Neural cell (in vitro differentiated cells): ENCODE results near the gene ZC3H7A. TPM values are rescaled to one million over a fixed set of nuclear protein-coding genes. Genes with fewer than 3 reads are reported as not detected.
"Not testable (repeated sequence)": the region's sequence is repeated elsewhere in the genome, so short reads cannot be mapped to it uniquely, and the experiment has no call there.

Source experiments
- H2AFZ ChIP-seq: fragments of 200-600, 300-800 bp; sonication (generic), shearing (Covaris generic); 2 replicates; pipeline ENCODE4 v1.6.0; 2014; ENCODE audit warnings: low read depth, mild to moderate bottlenecking, antibody characterized with exemption, low read length, moderate library complexity
- H3F3A ChIP-seq: fragments of 200-600 bp; shearing (Covaris generic); 2 replicates; pipeline ENCODE4 v1.6.1; 2016; ENCODE audit warnings: mild to moderate bottlenecking, moderate library complexity, mixed read lengths, antibody characterized with exemption, low read length; ENCODE audit not compliant: insufficient read depth, poor library complexity, severe bottlenecking
- H3K27ac ChIP-seq: fragments of 200-600, 300-800 bp; sonication (generic), shearing (Covaris generic); 2 replicates; pipeline ENCODE4 v1.5.1; 2014; ENCODE audit warnings: mild to moderate bottlenecking, low read length, moderate library complexity
- H3K27me3 ChIP-seq: fragments of 300-800, 200-600 bp; sonication (generic), shearing (Covaris generic); 2 replicates; pipeline ENCODE4 v1.6.0; 2014; ENCODE audit warnings: mild to moderate bottlenecking, low read depth, low read length, moderate library complexity; ENCODE audit not compliant: insufficient read depth
- H3K36me3 ChIP-seq: fragments of 300-800, 200-600 bp; sonication (generic), shearing (Covaris generic); 2 replicates; pipeline ENCODE4 v1.5.1; 2014; ENCODE audit warnings: mild to moderate bottlenecking, antibody characterized with exemption, low read length, moderate library complexity; ENCODE audit not compliant: insufficient read depth
- H3K4me2 ChIP-seq: fragments of 300-800, 200-600 bp; sonication (generic), shearing (Covaris generic); 2 replicates; pipeline ENCODE4 v1.6.0; 2014; ENCODE audit warnings: mild to moderate bottlenecking, low read length
- H3K4me3 ChIP-seq: fragments of 300-800, 200-600 bp; sonication (generic), shearing (Covaris generic); 2 replicates; pipeline ENCODE4 v1.5.1; 2014; ENCODE audit warnings: mild to moderate bottlenecking, low read length, moderate library complexity
- H3K79me2 ChIP-seq: fragments of 200-600 bp; shearing (Covaris generic); replicated peaks from 2 replicates; pipeline ENCODE4 v1.6.0; 2014; ENCODE audit warnings: mild to moderate bottlenecking, low read length, moderate library complexity; ENCODE audit not compliant: insufficient read depth
- H3K9ac ChIP-seq: fragments of 300-800, 200-600 bp; sonication (generic), shearing (Covaris generic); 2 replicates; pipeline ENCODE4 v1.6.1; 2016; ENCODE audit warnings: mild to moderate bottlenecking, low read length, mixed read lengths
- H3K9me2 ChIP-seq: fragments of 200-600 bp; shearing (Covaris generic); 2 replicates; pipeline ENCODE4 v1.6.1; 2016; ENCODE audit warnings: mild to moderate bottlenecking, low read length, mixed read lengths; ENCODE audit not compliant: insufficient read depth
- H3K9me3 ChIP-seq: fragments of 200-600, 300-800 bp; sonication (generic), shearing (Covaris generic); 2 replicates; pipeline ENCODE4 v1.6.1; 2016; ENCODE audit warnings: mild to moderate bottlenecking, mixed run types, low read length, moderate library complexity, mixed read lengths
- H4K20me1 ChIP-seq: fragments of 200-600 bp; shearing (Covaris generic); 2 replicates; pipeline ENCODE4 v1.6.1; 2016; ENCODE audit warnings: mild to moderate bottlenecking, mixed run types; ENCODE audit not compliant: insufficient read depth
- EP300 ChIP-seq: fragments of 450-650 bp; conservative IDR thresholded peaks from 2 replicates; pipeline ENCODE4 v1.6.1; 2014; ENCODE audit warnings: antibody characterized with exemption, mild to moderate bottlenecking, moderate library complexity; ENCODE audit not compliant: poor library complexity, severe bottlenecking
- EZH2 ChIP-seq: fragments of 200-600, 300-800 bp; shearing (Covaris generic), sonication (generic); IDR thresholded peaks from 2 replicates; pipeline ENCODE4 v1.6.1; 2014; ENCODE audit warnings: antibody characterized with exemption, low read length, borderline replicate concordance, mild to moderate bottlenecking; ENCODE audit not compliant: insufficient read depth, poor library complexity, severe bottlenecking
- MXI1 ChIP-seq: fragments of 450-650 bp; conservative IDR thresholded peaks from 2 replicates; pipeline ENCODE4 v1.6.1; 2014; ENCODE audit warnings: antibody characterized with exemption, mild to moderate bottlenecking; ENCODE audit not compliant: poor library complexity, severe bottlenecking
- POLR2AphosphoS5 ChIP-seq: IDR thresholded peaks from 2 replicates; pipeline ENCODE4 v1.6.1; 2012
- RAD21 ChIP-seq: fragments of 450-650 bp; conservative IDR thresholded peaks from 2 replicates; pipeline ENCODE4 v1.6.1; 2014; ENCODE audit warnings: antibody characterized with exemption, mild to moderate bottlenecking, moderate library complexity
- SMC3 ChIP-seq: fragments of 450-650 bp; conservative IDR thresholded peaks from 2 replicates; pipeline ENCODE4 v1.6.1; 2014; ENCODE audit warnings: antibody characterized with exemption, mild to moderate bottlenecking, moderate library complexity; ENCODE audit not compliant: poor library complexity
- TAF1 ChIP-seq: IDR thresholded peaks from 2 replicates; pipeline ENCODE4 v1.6.1; 2012; ENCODE audit warnings: low read depth
- polyA plus RNA-seq: library from polyadenylated mRNA; depleted of rRNA; stranded (reverse); fragments of >200 nt; gene quantifications from 2 replicates; pipeline ENCODE4 v1.2.3, GENCODE V29; 2014
- TF ChIP-seq, protein P1 (sequence below): IDR thresholded peaks from 2 replicates; pipeline ENCODE4 v1.6.1; 2012; ENCODE audit warnings: borderline replicate concordance
- TF ChIP-seq, protein P2 (sequence below): fragments of 450-650 bp; IDR thresholded peaks from 2 replicates; pipeline ENCODE4 v1.5.1; 2014; ENCODE audit warnings: antibody characterized with exemption, mild to moderate bottlenecking, moderate library complexity; ENCODE audit not compliant: poor library complexity, severe bottlenecking

The ZC3H7A gene
- polyA plus RNA-seq, 1 donor from 2014 or later, result 67.7 TPM

DNA sequence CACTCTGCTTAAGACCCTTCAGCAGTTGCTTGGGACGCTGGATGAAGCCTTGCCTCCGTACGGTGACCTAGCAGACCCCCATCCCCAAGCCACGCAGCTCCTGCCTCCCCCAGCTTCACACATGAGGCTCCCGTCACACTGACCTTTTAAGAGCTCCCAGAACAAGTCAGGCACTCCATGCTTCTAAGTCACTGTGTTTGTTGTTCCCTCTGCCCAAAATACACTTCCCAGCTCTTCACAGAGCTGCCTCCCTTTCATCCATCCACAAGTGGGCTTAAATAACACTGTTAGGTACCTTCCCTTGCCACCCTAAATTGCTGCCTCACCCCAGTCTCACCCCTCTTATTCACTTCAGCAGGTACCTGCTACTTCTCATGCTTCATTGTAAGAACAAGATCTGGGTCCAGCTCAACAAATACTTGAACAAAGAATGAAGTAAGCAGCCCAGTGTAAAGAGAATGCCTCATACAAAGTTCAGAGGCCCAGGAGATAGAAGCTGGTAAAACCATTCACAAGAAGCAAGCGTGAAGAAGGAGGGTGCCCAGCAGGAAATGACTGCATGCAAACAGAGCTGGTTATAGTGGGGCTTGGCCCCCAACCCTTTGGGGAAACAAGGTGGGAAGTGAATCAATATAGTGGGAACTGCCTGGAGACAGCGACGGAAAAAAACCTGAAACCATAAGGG lies 5.8 kb downstream of the ZC3H7A start:
- Histone ChIP-seq H3K4me3 (no peak overlapping the region), H3K9ac (no peak overlapping the region), H3K9me2 (no peaks in the 10 kb centered on the region), H3K79me2 (peaks cover 74% of the 10 kb centered on the region), H3F3A (no peaks in the 10 kb centered on the region), H3K9me3 (no peaks in the 10 kb centered on the region), H3K27me3 (no peaks in the 10 kb centered on the region), H4K20me1 (no peaks in the 10 kb centered on the region), H2AFZ (no peak overlapping the region), H3K4me2 (no peak overlapping the region), H3K27ac (no peak overlapping the region), H3K36me3 (no peaks in the 10 kb centered on the region)
- TF ChIP-seq, protein P1, sequence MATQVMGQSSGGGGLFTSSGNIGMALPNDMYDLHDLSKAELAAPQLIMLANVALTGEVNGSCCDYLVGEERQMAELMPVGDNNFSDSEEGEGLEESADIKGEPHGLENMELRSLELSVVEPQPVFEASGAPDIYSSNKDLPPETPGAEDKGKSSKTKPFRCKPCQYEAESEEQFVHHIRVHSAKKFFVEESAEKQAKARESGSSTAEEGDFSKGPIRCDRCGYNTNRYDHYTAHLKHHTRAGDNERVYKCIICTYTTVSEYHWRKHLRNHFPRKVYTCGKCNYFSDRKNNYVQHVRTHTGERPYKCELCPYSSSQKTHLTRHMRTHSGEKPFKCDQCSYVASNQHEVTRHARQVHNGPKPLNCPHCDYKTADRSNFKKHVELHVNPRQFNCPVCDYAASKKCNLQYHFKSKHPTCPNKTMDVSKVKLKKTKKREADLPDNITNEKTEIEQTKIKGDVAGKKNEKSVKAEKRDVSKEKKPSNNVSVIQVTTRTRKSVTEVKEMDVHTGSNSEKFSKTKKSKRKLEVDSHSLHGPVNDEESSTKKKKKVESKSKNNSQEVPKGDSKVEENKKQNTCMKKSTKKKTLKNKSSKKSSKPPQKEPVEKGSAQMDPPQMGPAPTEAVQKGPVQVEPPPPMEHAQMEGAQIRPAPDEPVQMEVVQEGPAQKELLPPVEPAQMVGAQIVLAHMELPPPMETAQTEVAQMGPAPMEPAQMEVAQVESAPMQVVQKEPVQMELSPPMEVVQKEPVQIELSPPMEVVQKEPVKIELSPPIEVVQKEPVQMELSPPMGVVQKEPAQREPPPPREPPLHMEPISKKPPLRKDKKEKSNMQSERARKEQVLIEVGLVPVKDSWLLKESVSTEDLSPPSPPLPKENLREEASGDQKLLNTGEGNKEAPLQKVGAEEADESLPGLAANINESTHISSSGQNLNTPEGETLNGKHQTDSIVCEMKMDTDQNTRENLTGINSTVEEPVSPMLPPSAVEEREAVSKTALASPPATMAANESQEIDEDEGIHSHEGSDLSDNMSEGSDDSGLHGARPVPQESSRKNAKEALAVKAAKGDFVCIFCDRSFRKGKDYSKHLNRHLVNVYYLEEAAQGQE, result no peak
- no peak for TF ChIP-seq SMC3

- TF ChIP-seq TAF1 (no peak), EZH2 (no peak), MXI1 (no peak), EP300 (no peak), POLR2AphosphoS5 (no peak), RAD21 (no peak), SMC3 (no peak)
- TF ChIP-seq, protein P2, sequence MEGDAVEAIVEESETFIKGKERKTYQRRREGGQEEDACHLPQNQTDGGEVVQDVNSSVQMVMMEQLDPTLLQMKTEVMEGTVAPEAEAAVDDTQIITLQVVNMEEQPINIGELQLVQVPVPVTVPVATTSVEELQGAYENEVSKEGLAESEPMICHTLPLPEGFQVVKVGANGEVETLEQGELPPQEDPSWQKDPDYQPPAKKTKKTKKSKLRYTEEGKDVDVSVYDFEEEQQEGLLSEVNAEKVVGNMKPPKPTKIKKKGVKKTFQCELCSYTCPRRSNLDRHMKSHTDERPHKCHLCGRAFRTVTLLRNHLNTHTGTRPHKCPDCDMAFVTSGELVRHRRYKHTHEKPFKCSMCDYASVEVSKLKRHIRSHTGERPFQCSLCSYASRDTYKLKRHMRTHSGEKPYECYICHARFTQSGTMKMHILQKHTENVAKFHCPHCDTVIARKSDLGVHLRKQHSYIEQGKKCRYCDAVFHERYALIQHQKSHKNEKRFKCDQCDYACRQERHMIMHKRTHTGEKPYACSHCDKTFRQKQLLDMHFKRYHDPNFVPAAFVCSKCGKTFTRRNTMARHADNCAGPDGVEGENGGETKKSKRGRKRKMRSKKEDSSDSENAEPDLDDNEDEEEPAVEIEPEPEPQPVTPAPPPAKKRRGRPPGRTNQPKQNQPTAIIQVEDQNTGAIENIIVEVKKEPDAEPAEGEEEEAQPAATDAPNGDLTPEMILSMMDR, result no peak
- TF ChIP-seq, protein P1, result no peak
- H3K79me2 ChIP-seq, result peaks cover 64% of the 10 kb centered on the region
- H2AFZ ChIP-seq, result no peak overlapping the region
- H3K36me3 ChIP-seq, result no peaks in the 10 kb centered on the region
- no peaks in the 10 kb centered on the region for H3K9me2 ChIP-seq
- H3K4me3 ChIP-seq, result no peak overlapping the region
- H3K9ac ChIP-seq, result no peak overlapping the region
- no peak overlapping the region for H3K4me2 ChIP-seq
- no peaks in the 10 kb centered on the region for H3F3A ChIP-seq
- H4K20me1 ChIP-seq, result no peaks in the 10 kb centered on the region
- H3K9me3 ChIP-seq, result no peaks in the 10 kb centered on the region
- H3K27ac ChIP-seq, result no peak overlapping the region
- no peaks in the 10 kb centered on the region for H3K27me3 ChIP-seq
These were observed 8.1 kb downstream of the ZC3H7A start for GRCh38 chr16:11788914-11789313.

DNA sequence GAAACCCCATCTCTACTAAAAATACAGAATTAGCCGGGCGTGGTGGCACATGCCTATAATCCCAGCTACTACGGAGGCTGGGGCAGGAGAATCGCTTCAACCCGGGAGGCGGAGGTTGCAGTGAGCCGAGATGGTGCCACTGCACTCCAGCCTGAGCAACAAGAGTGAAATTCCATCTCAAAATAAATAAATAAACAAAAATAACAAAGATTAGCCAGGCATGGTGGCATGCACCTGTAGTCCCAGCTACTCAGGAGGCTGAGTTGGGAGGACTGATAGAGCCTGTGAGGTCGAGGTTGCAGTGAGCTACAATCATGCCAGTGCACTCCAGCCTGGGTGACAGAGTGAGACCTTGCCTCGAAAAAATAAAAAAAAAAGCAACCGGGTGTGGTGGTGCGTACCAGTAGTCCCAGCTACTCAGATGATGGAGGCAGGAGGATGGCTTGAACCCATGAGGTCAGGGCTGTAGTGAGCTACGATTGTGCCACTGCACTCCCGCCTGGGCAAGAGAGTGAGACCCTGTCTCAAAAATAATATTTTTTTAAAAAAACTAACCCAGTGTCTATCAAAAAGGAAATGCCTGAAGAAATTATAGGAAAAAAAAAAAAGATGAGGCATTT lies 12.0 kb downstream of the ZC3H7A start:
- not testable (repeated sequence) for H3K27me3 ChIP-seq, H4K20me1 ChIP-seq, H3K4me2 ChIP-seq, H3F3A ChIP-seq, H3K9me3 ChIP-seq, H3K36me3 ChIP-seq, H2AFZ ChIP-seq, H3K4me3 ChIP-seq, H3K9ac ChIP-seq, H3K27ac ChIP-seq, H3K9me2 ChIP-seq
- H3K79me2 ChIP-seq, result peaks cover 41% of the 10 kb centered on the region

DNA sequence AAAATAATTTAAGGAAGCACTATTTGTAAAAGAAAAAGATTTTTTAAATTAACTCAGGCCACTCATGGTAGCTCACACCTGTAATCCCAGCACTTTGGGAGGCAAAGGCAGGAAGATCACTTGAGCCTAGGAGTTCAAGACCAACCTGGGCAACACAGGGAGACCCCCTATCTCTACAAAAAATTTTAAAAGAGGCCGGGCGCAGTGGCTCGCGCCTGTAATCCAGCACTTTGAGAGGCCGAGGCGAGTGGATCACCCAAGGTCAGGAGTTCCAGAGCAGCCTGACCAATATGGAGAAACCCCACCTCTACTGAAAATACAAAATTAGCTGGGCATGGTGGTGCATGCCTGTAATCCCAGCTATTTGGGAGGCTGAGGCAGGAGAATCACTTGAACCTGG lies 12.7 kb downstream of the ZC3H7A start:
- not testable (repeated sequence) for H3K9ac ChIP-seq, H3K9me2 ChIP-seq, H3F3A ChIP-seq, H3K9me3 ChIP-seq, H3K4me2 ChIP-seq, H4K20me1 ChIP-seq, H3K4me3 ChIP-seq, H3K27ac ChIP-seq, H3K27me3 ChIP-seq, H2AFZ ChIP-seq, H3K36me3 ChIP-seq
- peaks cover 35% of the 10 kb centered on the region for H3K79me2 ChIP-seq
